K562 (cell line): Measurements from ENCODE around the gene TYMP. TPM values are rescaled to one million over a fixed set of nuclear protein-coding genes. Genes with fewer than 3 reads are reported as not detected.

Experiments used
- BCL6 ChIP-seq: fragments of 250-450 bp; sonication (Bioruptor Pico); IDR thresholded peaks from 2 replicates; pipeline ENCODE4 v1.4.0; 2020
- CBFA2T2 ChIP-seq: fragments of 450-650 bp; conservative IDR thresholded peaks from 2 replicates; pipeline ENCODE4 v1.6.1; 2017; ENCODE audit warnings: mild to moderate bottlenecking
- CCAR2 ChIP-seq: fragments of 200-400 bp; formaldehyde crosslinking; IDR thresholded peaks from 2 replicates; pipeline ENCODE4 v1.6.1; 2017; ENCODE audit warnings: mild to moderate bottlenecking, low read depth, low read length
- DPF2 ChIP-seq: fragments of 450-650 bp; IDR thresholded peaks from 2 replicates; pipeline ENCODE4 v1.6.1; 2016
- FOXK1 ChIP-seq: sonication (generic); formaldehyde crosslinking; IDR thresholded peaks from 2 replicates; pipeline ENCODE4 v1.8.0; 2022; ENCODE audit warnings: missing genetic modification reagents, mild to moderate bottlenecking, borderline replicate concordance
- HEY1 ChIP-seq: fragments of 250-450 bp; sonication (Bioruptor Pico); IDR thresholded peaks from 2 replicates; pipeline ENCODE4 v1.5.0; 2020; ENCODE audit warnings: mild to moderate bottlenecking, moderate library complexity, borderline replicate concordance
- NCOR1 ChIP-seq: fragments of 450-650 bp; IDR thresholded peaks from 2 replicates; pipeline ENCODE4 v1.6.1; 2016; ENCODE audit warnings: mild to moderate bottlenecking, moderate library complexity
- NFIC ChIP-seq: fragments of 450-650 bp; IDR thresholded peaks from 2 replicates; pipeline ENCODE4 v1.6.1; 2017; ENCODE audit warnings: mild to moderate bottlenecking, inconsistent platforms
- NR2C1 ChIP-seq, 2 experiments: fragments of 450-650 bp; IDR thresholded peaks; 2 replicates each; pipeline ENCODE4 v1.6.1; 2017; ENCODE audit warnings: mild to moderate bottlenecking in 2 of 2, antibody characterized with exemption in 1 of 2, inconsistent platforms in 1 of 2, missing compliant biosample characterization in 1 of 2, missing genetic modification characterization in 1 of 2
- RCOR1 ChIP-seq, 2 experiments: IDR thresholded peaks; 2 replicates each; pipeline ENCODE4 v1.6.1; 2012; ENCODE audit warnings: low read depth in 2 of 2, low read length in 2 of 2, borderline replicate concordance in 1 of 2, improper control_type of control experiment in 1 of 2
- RUNX1 ChIP-seq: sonication (generic); IDR thresholded peaks from 2 replicates; pipeline ENCODE4 v1.6.1; 2016; ENCODE audit warnings: antibody characterized with exemption, low read depth
- SMAD4 ChIP-seq: fragments of 250-450 bp; sonication (Bioruptor Pico); conservative IDR thresholded peaks from 2 replicates; pipeline ENCODE4 v1.8.0; 2021; ENCODE audit warnings: inconsistent platforms, mild to moderate bottlenecking, moderate library complexity
- SMC3 ChIP-seq: conservative IDR thresholded peaks from 2 replicates; pipeline ENCODE4 v1.6.1; 2011; ENCODE audit warnings: low read depth, low read length, improper control_type of control experiment; ENCODE audit not compliant: insufficient read depth
- SRSF1 ChIP-seq: fragments of 200-400 bp; formaldehyde crosslinking; IDR thresholded peaks from 2 replicates; pipeline ENCODE4 v1.6.1; 2017; ENCODE audit warnings: mild to moderate bottlenecking, low read depth, low read length, moderate library complexity
- TEAD4 ChIP-seq, 2 experiments: sonication (generic) in 1 of 2; formaldehyde crosslinking in 1 of 2; IDR thresholded peaks; 2 replicates each; pipeline versions ENCODE4 v1.6.1 to v1.8.0; 2012 to 2022; ENCODE audit warnings: borderline replicate concordance in 1 of 2, inconsistent platforms in 1 of 2, low read length in 1 of 2, mild to moderate bottlenecking in 1 of 2, missing genetic modification reagents in 1 of 2
- TOE1 ChIP-seq, 2 experiments: fragments of 450-650 bp in 1 of 2; sonication (generic) in 1 of 2; formaldehyde crosslinking in 1 of 2; IDR thresholded peaks; 2 replicates each; pipeline versions ENCODE4 v1.7.1 to v1.8.0; 2016 to 2022; ENCODE audit warnings: borderline replicate concordance in 2 of 2, mild to moderate bottlenecking in 2 of 2, antibody characterized with exemption in 1 of 2, inconsistent platforms in 1 of 2, low read depth in 1 of 2, missing genetic modification reagents in 1 of 2, moderate library complexity in 1 of 2
- TRIM24 ChIP-seq, 2 experiments: fragments of 450-650 bp; IDR thresholded peaks; 2 replicates each; pipeline ENCODE4 v1.6.1; 2016
- USF1 ChIP-seq: sonication (generic); formaldehyde crosslinking; IDR thresholded peaks from 2 replicates; pipeline ENCODE4 v1.9.0; 2022; ENCODE audit warnings: mild to moderate bottlenecking, missing genetic modification reagents
- ZBTB7A ChIP-seq: IDR thresholded peaks from 2 replicates; pipeline ENCODE4 v1.6.1; 2011; ENCODE audit warnings: low read depth, mild to moderate bottlenecking, low read length, moderate library complexity, borderline replicate concordance; ENCODE audit not compliant: control insufficient read depth
- ZNF12 ChIP-seq: sonication (generic); formaldehyde crosslinking; IDR thresholded peaks from 2 replicates; pipeline ENCODE4 v1.4.0; 2020; ENCODE audit warnings: mild to moderate bottlenecking, missing genetic modification reagents
- ZNF175 ChIP-seq: fragments of 200-800 bp; sonication (Bioruptor generic); IDR thresholded peaks from 2 replicates; pipeline ENCODE4 v1.6.1; 2016; ENCODE audit warnings: low read depth, mild to moderate bottlenecking, missing genetic modification characterization, missing compliant biosample characterization
- ZNF584 ChIP-seq: fragments of 200-800 bp; sonication (Bioruptor generic); IDR thresholded peaks from 2 replicates; pipeline ENCODE4 v1.6.1; 2016; ENCODE audit warnings: low read depth, mild to moderate bottlenecking, missing genetic modification characterization, missing compliant biosample characterization
- polyA plus RNA-seq, 8 experiments: library from polyadenylated mRNA; depleted of rRNA in 4 of 8; stranded (reverse) in 5 of 8; unstranded in 3 of 8; fragments of >200 nt; fragmentation: Nextera tagmentation in 2 of 8; fragmentation: Illumina TruSeq in 1 of 8; extraction: Ambion mirVana in 2 of 8; extraction: Trizol in 1 of 8; gene quantifications; 2 replicates each; pipeline versions ENCODE4 v1.2.1 to v1.2.3, GENCODE V29; 2011 to 2014; ENCODE audit warnings: inconsistent platforms in 1 of 8, missing spikeins in 1 of 8
- total RNA-seq, 7 experiments: library from RNA; depleted of rRNA in 6 of 7; stranded (reverse); fragments of >200 nt in 6 of 7; fragmentation: Illumina TruSeq in 2 of 7; extraction: Trizol in 2 of 7; gene quantifications; 2 replicates each; pipeline versions ENCODE4 v1.2.1 to v1.2.3, GENCODE V29; 2011 to 2021; ENCODE audit warnings: low replicate concordance in 1 of 7
- TF ChIP-seq, protein P1 (sequence below): fragments of 250-450 bp; sonication (Bioruptor Pico); IDR thresholded peaks from 2 replicates; pipeline ENCODE4 v1.5.0; 2021; ENCODE audit warnings: mild to moderate bottlenecking, moderate library complexity

Gene TYMP
- total and polyA plus RNA-seq, 9 of the 15 experiments (the other 6 are each of a cell fraction or from before 2014, with no cell fraction given), result 0.03 to 4.0 (median 2.4) TPM; not detected in 4

GRCh38 chr22:50532824-50533796 lies 3.3 kb upstream of the TYMP start (continued):
- TF ChIP-seq, protein P1, sequence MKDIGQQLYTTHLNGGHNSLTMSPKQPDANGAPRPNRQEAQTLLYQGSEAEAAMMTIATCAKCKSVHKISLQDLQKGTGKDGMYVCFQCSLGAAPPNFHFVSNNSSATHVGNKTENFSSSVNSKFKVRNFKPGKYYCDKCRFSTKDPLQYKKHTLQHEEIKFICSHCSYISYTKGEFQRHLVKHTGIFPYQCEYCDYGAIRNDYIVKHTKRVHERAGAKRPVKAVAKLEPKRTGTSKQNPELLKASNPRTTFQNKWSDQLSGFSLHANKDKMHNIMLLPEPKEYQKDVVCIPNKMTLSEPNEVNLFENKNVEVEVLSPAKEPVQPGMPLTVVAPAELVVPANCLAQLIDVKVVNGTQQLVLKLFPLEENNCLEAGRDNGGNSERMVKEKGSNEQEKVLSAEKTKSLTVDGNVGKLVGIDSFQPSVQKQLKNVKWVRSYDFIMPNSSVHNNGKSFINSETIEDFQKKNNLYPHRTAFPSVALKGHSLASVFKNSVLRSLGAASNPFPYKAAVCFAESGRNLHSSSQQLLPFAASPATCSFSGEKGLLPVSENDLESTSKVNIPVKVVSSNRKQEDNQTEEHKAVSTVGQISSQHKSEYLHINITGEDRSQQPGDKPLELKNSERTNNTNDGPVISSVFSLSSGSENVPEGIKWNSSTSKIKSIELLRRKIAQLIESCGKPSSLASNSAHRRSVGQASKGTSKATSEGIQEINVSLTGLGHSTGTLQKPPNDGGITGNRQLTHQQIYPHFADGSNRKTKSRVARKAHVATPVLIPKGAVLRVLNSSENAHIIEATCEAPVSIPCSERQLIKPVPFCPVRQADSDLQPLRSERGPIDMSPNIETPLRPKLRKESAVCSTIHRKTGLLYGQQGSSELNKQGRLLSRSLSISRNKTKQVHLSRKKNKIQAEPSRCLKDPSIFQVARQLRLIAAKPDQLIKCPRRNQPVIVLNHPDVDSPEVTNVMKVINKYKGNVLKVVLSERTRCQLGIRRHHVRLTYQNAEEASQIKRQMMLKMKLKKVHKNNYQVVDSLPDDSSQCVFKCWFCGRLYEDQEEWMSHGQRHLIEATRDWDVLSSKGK (CRISPR knock-in tag), result no peak
- TF ChIP-seq ZNF584 (CRISPR knock-in tag) (no peak), NCOR1 (peak; percentile 76), SMC3 (no peak), CCAR2 (no peak), CBFA2T2 (peak; percentile 75), SMAD4 (CRISPR knock-in tag) (peak; percentile 81), RUNX1 (no peak), TOE1 (IDR thresholded peaks at IDR 0.05; ENCODE audit: borderline replicate concordance) (no peak), TOE1 (CRISPR knock-in tag; IDR thresholded peaks at IDR 0.05; ENCODE audit: borderline replicate concordance, low read depth) (no peak), ZBTB7A (peak; percentile 68; the same call in 1 of the 2 replicates), NFIC (peak; percentile 35; the same call in 1 of the 2 replicates), NR2C1 (IDR thresholded peaks at IDR 0.05) (no peak), NR2C1 (tag; IDR thresholded peaks at IDR 0.05) (peak; percentile 41), ZNF12 (CRISPR knock-in tag) (no peak), TRIM24 (IDR thresholded peaks at IDR 0.05) (peak; percentile 28 to 40; a peak in 1 of 4 replicates), TEAD4 (IDR thresholded peaks at IDR 0.05; ENCODE audit: low read length) (peak; percentile 69), TEAD4 (CRISPR knock-in tag; IDR thresholded peaks at IDR 0.05; ENCODE audit: borderline replicate concordance) (no peak), SRSF1 (no peak), BCL6 (no peak), DPF2 (peak; percentile 69), USF1 (no peak), FOXK1 (CRISPR knock-in tag) (no peak), ZNF175 (0 out of 2 replicates have a peak, but pooled peaks have one; percentile 3), HEY1 (CRISPR knock-in tag) (no peak), RCOR1 (IDR thresholded peaks at IDR 0.05; ENCODE audit: borderline replicate concordance in 1 of 2, low read depth in 2 of 2, low read length in 2 of 2) (peak; percentile 45 to 78; a peak in 3 of 4 replicates)
